Vagina (tissue), 2 donors: ENCODE results near the gene DNAJB1.

Experiments used
- CTCF ChIP-seq, 3 experiments: fragments of 450-650 bp in 2 of 3; fragments of 200-600 bp in 1 of 3; sonication (generic) in 1 of 3; IDR thresholded peaks; one replicate each; pipeline ENCODE4 v1.5.1; 2017 to 2019; ENCODE audit warnings: antibody characterized with exemption in 3 of 3, mild to moderate bottlenecking in 2 of 3, moderate library complexity in 2 of 3
- POLR2A ChIP-seq, 2 donors: fragments of 450-650 bp; IDR thresholded peaks; one replicate each; pipeline ENCODE4 v1.6.1; 2017; ENCODE audit warnings: antibody characterized with exemption in 2 of 2, mild to moderate bottlenecking in 2 of 2, moderate library complexity in 2 of 2
- POLR2AphosphoS5 ChIP-seq, 2 donors: sonication (generic); formaldehyde crosslinking; IDR thresholded peaks; one replicate each; pipeline ENCODE4 v1.9.0; 2017; ENCODE audit warnings: antibody characterized with exemption in 2 of 2, mild to moderate bottlenecking in 2 of 2, low read depth in 1 of 2; ENCODE audit not compliant: insufficient read depth in 1 of 2

- no peak for TF ChIP-seq CTCF (IDR thresholded peaks at IDR 0.05)
- TF ChIP-seq POLR2AphosphoS5 (IDR thresholded peaks at IDR 0.05; ENCODE audit: insufficient read depth in 1 of 2, low read depth in 1 of 2): no peak
- no peak for TF ChIP-seq POLR2A (IDR thresholded peaks at IDR 0.05)
These were observed 5.7 kb downstream of the DNAJB1 start for GRCh38 chr19:14512406-14512961.
